Measurements from ENCODE around the gene RNLS.

The RNLS gene

DNA sequence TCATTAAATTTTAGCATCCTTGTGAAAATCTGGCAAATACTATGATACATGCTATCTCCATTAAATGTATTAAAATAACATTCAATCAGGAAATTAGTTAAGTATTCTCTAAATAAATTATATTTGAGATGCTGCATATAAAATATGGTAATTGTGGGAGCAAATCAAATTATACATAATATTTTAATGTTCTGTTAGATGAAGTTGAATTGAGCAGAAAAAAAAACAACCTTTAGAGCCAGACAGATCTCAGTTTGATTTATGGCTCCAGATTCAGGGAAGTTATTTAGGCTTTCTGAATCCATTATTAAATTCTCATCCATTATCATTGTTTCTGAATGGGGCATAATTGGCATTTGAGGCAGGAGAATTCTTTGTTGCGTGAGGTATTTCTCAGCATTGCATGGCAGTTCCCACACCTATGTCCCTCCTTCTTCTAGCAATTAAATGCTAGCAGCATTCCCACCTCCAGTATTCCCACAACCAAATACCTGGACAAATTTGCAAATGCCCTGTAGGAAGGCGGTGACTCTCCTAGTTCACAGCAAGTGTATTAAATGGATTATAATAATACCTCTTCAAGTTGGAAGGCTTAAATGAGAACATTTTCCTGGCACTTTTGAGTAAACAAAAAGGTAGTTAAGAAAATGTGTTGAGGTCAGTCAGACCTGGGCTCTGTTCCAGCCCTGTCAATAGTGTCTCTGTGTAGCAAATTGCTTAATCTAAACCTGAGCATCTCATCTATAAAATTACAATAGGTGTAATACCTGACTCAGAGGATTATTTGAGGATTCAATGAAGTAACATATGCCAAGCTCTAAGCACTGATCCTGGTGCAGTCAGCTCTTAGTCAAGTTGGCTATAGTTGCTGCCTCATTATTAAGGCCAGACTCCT is 108.9 kb downstream of the RNLS start:
- peak; percentile 97 for DNase-seq

DNA sequence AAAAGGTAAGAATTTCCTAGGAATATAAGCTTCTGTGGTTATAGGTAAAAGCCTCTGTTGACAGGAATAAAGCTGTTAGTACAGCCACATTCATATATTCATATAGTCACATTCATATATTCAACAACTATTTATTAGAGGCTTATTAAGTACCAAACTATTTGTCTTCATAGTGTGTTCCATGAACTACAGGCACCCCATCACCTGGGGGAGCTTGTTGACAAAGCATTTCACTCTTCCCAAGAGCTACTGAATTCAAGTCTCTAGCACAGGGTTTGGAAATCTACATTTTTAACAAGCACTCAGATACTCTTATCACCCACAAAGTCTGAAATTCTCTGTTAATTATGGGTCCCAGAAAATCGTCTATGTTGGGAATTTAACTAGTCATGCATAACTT is 110.6 kb downstream of the RNLS start:
- DNase-seq = no peak

- no peak for DNase-seq
These were observed 111.2 kb downstream of the RNLS start for GRCh38 chr10:88471899-88472298.

GRCh38 chr10:88467835-88468485 is 115.2 kb downstream of the RNLS start:
- DNase-seq = no peak

- peak; percentile 64 for DNase-seq
These were observed 116.3 kb downstream of the RNLS start for GRCh38 chr10:88466786-88467185.

GRCh38 chr10:88465765-88466164 is 117.4 kb downstream of the RNLS start:
- peak; percentile 17 for DNase-seq

DNA sequence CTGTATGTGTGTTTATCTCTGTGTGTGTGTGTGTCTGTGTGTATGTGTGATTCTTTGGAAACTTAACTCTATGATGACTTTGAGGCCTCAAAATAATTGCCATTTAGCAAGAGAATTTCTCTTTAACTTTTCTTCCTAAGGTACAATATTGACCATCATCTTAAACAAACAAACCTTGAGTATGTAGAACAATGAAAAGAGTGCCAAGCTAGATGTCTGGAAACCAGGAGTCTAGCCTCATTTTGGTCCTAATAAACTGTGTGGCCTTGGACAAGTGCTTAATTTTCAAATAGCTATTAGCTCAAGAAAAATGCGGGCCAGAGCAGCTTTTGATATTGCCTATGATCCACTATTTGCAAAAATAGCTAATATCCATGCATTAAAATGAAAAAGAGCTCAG is 119.3 kb downstream of the RNLS start:
- DNase-seq = no peak

- no peak for DNase-seq
These were observed 121.7 kb downstream of the RNLS start for GRCh38 chr10:88461426-88461825.

DNA sequence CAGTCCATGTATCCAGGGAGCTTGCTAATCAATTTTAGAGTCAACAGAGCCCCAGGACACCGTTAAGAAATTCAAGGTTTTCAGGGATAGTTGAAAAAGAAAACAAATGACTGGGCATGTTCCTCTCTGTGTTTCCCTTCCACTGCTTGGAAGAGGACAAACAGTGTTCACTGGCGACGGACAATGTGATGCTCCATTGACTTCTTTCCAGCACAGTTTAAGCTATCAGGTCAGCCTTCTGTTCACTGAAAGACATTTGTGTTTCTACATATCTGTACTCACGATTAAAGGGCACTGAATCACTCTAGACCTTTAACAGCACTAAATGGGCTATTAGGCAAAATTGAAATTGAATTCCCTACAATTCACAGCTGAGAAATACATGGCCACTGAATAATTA is 123.6 kb downstream of the RNLS start:
- peak; percentile 10 for DNase-seq

GRCh38 chr10:88458209-88458608 is 124.9 kb downstream of the RNLS start:
- DNase-seq = no peak

DNA sequence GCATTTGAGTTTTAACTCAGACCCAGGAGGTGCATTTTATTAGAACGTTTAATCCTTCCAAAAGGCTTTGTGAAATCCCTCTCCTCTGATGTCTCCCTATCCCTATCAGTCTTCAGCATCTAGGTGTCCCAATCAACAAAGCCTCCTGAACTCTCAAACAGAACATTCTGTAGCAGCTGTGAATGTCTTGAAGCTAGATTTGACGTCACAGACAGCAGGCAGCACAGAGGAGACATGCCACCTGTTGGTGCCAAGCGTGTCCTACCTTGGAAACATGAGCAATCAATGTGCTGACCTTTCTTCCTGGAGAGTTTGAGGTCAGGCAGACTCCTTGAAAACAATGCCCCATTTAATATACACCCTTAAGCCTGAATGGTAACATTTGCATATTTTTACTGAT is 125.5 kb downstream of the RNLS start:
- DNase-seq = no peak

GRCh38 chr10:88456730-88457129 is 126.4 kb downstream of the RNLS start:
- no peak for DNase-seq

DNA sequence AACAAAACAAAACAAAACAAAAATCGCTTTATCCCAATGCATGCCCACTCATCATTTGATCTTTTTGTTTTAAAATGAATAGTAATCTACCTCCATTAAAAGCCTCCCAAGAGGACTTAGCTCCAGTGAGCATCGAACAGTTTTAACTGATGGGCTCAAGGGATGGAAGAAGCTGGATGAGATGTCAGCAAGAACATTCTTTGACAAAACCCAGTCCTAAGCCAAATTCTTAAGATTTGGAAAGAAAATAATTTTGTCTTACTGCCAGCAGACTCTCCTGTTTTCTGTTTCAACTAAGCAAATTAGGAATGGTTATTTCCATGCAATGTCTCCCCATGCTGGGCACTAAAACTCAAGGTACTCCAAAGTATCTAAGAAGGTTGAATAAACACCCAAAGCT is 127.3 kb downstream of the RNLS start:
- no peak for DNase-seq

DNA sequence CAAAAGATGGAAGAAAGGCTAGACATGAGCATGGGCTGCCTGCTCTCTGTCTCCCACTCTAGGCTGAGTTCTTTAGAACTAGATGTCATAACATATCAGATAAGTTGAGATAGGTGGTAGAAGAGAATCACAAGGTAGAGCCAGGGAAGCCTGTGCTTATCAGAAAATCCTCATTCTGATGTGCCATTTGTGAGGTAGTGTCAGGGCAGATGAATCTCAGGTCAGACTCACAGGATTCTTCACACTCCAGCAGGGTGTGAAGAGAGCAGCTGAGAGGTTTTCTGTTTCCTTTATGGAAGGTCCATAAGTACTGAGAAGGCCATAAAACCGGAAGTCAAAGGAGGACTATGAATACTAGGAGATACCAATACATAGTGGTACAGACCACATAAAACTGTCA is 132.9 kb downstream of the RNLS start:
- DNase-seq = no peak

DNA sequence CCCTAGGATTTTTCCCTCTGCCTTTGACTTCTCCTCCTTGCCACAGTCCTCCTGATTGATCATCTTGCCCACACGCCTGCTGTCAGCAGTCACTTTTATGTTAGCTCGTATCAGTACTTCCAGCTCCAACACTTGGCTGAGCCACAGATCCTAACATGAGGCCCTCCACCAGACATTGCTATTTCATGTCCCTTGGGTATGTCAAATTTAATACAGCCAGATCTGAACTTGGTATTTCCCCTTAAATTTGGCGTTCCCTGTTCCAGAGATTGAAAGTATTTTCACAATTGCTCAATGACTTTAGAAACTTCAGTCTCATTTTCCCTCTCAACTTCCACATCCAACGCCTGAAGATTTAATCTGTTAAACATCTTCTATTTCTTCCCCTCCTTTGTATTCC is 140.4 kb downstream of the RNLS start:
- DNase-seq = no peak

DNA sequence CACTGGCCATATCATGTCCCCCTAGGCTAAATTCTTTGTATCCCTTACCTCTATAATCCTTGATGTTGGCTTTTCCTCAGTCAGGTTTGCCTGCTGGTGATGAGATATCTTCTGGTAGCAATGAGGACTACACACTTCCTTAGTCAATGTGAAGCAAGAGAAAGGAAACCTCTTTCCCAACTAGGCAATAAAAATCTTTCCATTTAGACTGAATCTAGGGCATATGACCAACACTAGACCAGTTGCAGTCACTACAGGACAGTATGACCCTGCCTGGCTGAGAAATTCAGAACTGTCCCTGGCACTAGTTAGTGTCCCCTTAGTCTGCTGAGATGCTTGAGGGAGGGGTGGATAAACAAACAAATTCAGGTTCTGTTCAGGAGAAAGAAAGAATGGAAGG is 142.6 kb downstream of the RNLS start:
- no peak for DNase-seq

GRCh38 chr10:88439932-88440331 is 143.2 kb downstream of the RNLS start:
- DNase-seq = peak; percentile 23

DNA sequence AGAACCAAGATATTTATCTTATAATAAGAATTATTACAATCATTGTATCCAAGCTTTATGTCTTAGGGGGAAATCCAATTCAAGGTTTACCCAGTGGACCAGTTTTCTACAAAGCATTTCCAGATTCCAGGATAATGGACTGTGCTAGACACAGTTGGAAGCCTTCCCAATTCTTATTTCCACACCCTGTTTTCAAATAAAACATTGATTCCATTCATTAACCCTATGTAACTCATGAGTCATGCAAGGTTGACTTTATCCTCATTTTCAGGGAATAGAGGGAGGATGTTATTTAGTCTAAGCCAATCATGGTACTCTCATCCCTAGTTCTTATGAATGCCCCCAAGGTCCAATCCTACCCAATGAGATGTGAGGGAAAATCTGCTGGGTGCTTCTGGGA is 145.7 kb downstream of the RNLS start:
- peak; percentile 55 for DNase-seq

- DNase-seq = no peak
These were observed 149.4 kb downstream of the RNLS start for GRCh38 chr10:88433565-88434186.

DNA sequence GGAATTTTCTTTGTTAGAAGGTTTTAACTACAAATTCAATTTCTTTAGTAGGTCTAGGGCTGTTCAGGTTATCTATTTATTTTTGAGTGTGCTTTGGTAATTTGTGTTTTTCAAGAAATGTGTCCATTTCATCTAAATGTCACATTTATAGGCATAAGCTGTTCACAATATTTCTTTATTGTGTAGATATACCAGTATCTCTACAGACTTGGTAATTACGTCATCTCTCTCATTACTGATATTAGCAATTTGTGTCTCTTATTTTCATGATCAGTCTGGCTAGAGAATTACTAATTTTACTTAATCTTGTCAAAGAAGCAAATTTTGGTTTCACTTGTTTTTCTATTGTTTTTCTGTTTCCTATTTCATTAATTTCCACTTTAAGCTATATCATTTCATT is 152.0 kb downstream of the RNLS start:
- no peak for DNase-seq

DNA sequence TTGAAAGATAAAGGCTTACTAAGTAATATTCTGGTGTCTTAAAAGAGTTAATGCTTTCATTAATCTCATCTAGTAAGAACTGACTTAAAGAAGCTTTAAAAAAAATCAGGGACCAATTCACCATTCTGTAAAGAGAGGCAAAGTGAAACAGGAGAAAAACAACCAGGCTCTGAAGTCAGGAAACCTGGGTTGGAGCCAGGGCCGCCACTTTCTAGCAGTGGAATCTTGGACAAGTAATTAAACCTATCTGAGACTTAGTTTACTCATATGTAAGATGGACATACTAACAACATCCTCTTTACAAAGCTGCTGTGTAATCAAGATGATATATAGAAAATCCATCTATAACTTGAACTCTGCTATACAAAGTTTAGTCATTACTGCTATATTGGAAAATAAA is 154.1 kb downstream of the RNLS start:
- peak; percentile 64 for DNase-seq

DNA sequence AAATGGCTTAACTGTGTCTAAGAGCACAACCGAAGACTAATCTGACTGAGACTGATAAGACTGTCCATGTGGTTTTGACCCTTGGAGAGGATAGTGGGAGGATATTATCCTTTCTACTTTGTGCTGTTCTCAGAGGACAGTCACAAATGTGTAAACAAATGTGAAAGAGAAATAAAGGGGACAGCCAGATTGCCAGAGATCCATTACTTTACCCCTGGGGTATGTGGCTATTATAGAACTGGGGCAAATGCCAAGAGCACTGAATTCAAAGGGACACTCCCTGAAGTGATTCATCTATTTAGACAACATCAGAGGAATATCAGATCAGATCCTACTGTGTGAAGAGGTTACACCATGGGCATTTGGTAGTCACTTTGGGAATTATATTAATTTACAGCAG is 154.7 kb downstream of the RNLS start:
- peak; percentile 96 for DNase-seq

GRCh38 chr10:88427024-88427423 is 156.1 kb downstream of the RNLS start:
- DNase-seq = no peak

DNA sequence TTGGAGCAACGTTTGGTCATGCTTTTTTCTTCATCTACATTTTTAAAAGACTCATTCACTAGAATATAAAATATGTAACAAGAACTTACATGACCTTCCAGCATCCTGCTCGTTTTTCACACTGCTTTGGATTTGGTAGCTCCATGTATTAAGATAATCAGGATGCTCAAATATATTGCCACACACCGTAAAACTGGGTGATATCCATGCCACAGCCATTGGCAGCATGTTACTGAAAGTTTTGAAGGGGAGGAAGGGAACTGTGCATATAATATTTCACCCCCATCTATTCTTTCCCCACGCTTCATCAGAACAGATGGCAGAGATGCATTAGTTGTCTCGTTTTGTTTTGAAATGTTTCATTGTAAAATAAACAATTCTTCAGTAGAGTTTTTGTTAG is 158.2 kb downstream of the RNLS start:
- DNase-seq = peak; percentile 30
